Pancreas (tissue), 10 donors: ENCODE measurements around the gene ZNF256. TPM values are rescaled to one million over a fixed set of nuclear protein-coding genes. Genes with fewer than 3 reads are reported as not detected.
"Not testable (repeated sequence)": the region's sequence is repeated elsewhere in the genome, so short reads cannot be mapped to it uniquely, and the experiment has no call there.

Experiments
- ATAC-seq, 4 donors: fragments of 200-7000 bp; cut with Tn5 transposase; one replicate each; pipeline versions ENCODE4 v1.8.0 to v1.9.1; 2020; ENCODE audit warnings: mild to moderate bottlenecking in 4 of 4, moderate library complexity in 4 of 4
- DNase-seq, 6 donors: peaks; one replicate each; pipeline ENCODE4 v3.0.0-alpha.2; 2020
- FAIRE-seq: peaks from 2 replicates; lab custom pipeline; 2012; peaks lifted over from hg19 to GRCh38; lab: Jason Lieb, UNC
- H3K27ac ChIP-seq, 4 donors: fragments of 200-600 bp; sonication (generic); 1 replicate in 3 of 4; 2 replicates in 1 of 4; pipeline versions ENCODE4 v1.5.0 to v1.8.0; 2020
- H3K27me3 ChIP-seq, 4 donors: fragments of 200-600 bp; one replicate each; pipeline ENCODE4 v1.8.0; 2021
- H3K36me3 ChIP-seq, 3 donors: fragments of 200-600 bp; sonication (generic) in 1 of 3; one replicate each; pipeline versions ENCODE4 v1.5.0 to v1.8.0; 2020 to 2021
- H3K4me1 ChIP-seq, 3 donors: fragments of 200-600 bp; one replicate each; pipeline ENCODE4 v1.8.0; 2021
- H3K4me3 ChIP-seq, 4 donors: fragments of 200-600 bp; sonication (generic) in 2 of 4; one replicate each; pipeline versions ENCODE4 v1.5.0 to v1.8.0; 2020 to 2021
- H3K9me3 ChIP-seq, 4 donors: fragments of 200-600 bp; one replicate each; pipeline ENCODE4 v1.8.0; 2021
- CTCF ChIP-seq, 4 donors: fragments of 200-600 bp; sonication (generic) in 3 of 4; IDR thresholded peaks; one replicate each; pipeline versions ENCODE4 v1.5.0 to v1.8.0; 2021; ENCODE audit warnings: antibody characterized with exemption in 4 of 4
- WGBS, 2 donors: extraction: QIAGEN DNeasy Blood & Tissue Kit; methylation state at CpG; one replicate each; pipeline ENCODE4 v1.1.7; 2013; 5-methylcytosine and 5-hydroxymethylcytosine counted together
- intact Hi-C, 3 donors: fragments of 100-400 bp; cut with DNase I; formaldehyde crosslinking; loops; one replicate each; pipeline versions ENCODE4 v1.11.1 to v1.14.2; 2022
- polyA plus RNA-seq, 2 donors: library from polyadenylated mRNA; stranded (reverse); fragments of 200-250 nt; gene quantifications; one replicate each; pipeline ENCODE4 v1.2.3, GENCODE V29; 2013
- total RNA-seq, 6 donors: library from RNA; stranded (reverse); fragmentation: NEBNext Ultra II Directional in 4 of 6; extraction: Animal tissue kit (Norgen Biotek cat#: 25700) in 4 of 6; gene quantifications; one replicate each; pipeline versions ENCODE4 v1.2.1 to v1.2.4, GENCODE V29; 2021 to 2023
- donor health status: healthy with polysubstance abuse.
- donor health status: DM: no; HTN: no; CAD: no; lungs with moderate emphysema.
- donor health status: DM: no; HTN: no; CAD: no.
- donor health status: control.
- donor health status: control.
- donor health status: Bipolar disorder and iron deficiency.
- donor health status: DM: yes; HTN: yes; CAD: no.
- donor health status: DM: no; HTN: no; CAD: no.
- donor health status: DM: no; HTN: no; CAD: no.
- donor health status: DM: yes; HTN: yes; CAD: no.

The ZNF256 gene
- total and polyA plus RNA-seq, 8 donors = 0.95 to 2.6 (median 2.1) TPM

- 99% methylated on average over 4 of the region's 4 CpGs for WGBS, 2 donors
- Histone ChIP-seq H3K9me3 (peaks cover 0 to 5% (median 0%) of the 10 kb centered on the region in 4 donors), H3K27ac (no peak overlapping the region), H3K4me1 (no peaks in the 10 kb centered on the region), H3K36me3 (peaks cover 0 to 21% (median 2%) of the 10 kb centered on the region in 3 donors), H3K4me3 (no peak overlapping the region), H3K27me3 (no peaks in the 10 kb centered on the region)
- TF ChIP-seq CTCF (IDR thresholded peaks at IDR 0.05) = no peak
- FAIRE-seq (no peak), ATAC-seq (no peak), DNase-seq (no peak)
- intact Hi-C loops = no loop called here
Observed at GRCh38 chr19:57927587-57927986, 19.9 kb downstream of the ZNF256 start.

DNA sequence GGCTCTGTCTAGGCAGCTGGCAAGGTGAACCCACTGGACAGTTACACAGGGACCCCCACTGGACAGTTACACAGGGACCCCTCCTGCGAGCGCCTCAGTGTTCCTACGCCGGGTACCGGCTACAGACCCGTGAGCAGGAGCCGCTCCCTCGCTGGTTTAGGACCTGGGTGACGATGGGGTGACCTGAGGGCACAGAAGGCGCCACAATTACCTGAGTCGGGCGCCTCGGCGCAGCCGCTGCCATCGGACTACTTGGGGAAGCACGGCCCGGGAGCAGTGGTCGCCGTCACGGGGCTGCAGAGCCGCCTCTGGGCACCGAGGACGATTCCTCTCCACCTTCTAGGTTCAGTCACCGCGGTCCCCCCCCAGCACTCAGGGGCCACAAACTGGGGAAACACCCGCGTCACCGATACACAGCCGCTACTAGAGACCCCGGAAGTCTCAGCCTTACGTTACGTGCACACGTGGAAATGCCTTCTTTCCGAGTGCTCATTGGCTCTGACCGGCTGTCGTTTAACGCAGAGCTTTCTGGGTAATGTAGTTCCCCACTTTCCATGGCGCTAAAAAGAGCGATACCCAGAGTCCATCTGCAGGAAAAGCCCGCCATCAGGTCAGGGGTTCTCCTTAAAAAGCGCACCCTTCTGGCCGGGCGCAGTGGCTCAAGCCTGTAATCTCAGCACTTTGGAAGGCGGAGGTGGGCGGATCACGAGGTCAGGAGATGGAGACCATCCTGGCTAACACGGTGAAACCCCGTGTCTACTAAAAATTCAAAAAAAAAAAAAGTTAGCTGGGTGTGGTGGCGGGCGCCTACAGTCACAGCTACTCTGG lies 31.1 kb downstream of the ZNF256 start, which contains the start of gene ZNF417:
Gene ZNF417, minus strand, starts transcription at position 425 of the 828 bp plus-strand sequence. Its CDS starts 181 bp downstream, at position 244.
- H3K27ac ChIP-seq = peak within 1 kb of the TSS; percentile 39 to 61 (median 60)
- peak; percentile 99 to 100 (median 100) for ATAC-seq
- FAIRE-seq = peak; percentile 23

DNA sequence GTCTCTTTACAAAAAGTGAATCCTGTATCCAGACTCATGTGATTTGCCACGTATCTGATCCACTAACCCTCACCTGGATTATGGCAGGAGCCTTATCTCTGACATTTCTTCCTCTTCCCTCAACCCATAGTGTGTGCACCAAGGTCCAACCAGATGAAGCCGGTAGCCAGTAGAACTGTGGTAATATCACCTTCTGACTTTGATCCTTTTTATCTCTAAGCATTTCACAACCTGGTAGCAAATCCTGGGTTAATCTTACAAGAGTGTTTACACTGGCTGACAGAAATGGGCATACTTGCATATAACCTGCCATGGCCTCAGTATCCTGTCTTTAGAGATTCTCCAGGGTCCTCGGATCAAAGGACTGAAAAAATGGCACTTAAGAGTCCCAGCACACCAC lies 33.0 kb downstream of the ZNF256 start:
- 68 to 73% methylated on average over 3 of the region's 3 CpGs for WGBS, 2 donors
- Histone ChIP-seq H3K27me3 (no peaks in the 10 kb centered on the region), H3K36me3 (peaks cover 7 to 14% (median 11%) of the 10 kb centered on the region in 3 donors), H3K27ac (no peak overlapping the region), H3K4me1 (peaks cover 0 to 10% (median 5%) of the 10 kb centered on the region in 3 donors), H3K9me3 (no peaks in the 10 kb centered on the region), H3K4me3 (no peak overlapping the region)
- TF ChIP-seq CTCF (IDR thresholded peaks at IDR 0.05) = no peak
- intact Hi-C loops = no loop called here
- FAIRE-seq = no peak
- DNase-seq = no peak
- ATAC-seq = no peak

More for the DNA sequence above, 31.1 kb downstream of the ZNF256 start, which contains the start of gene ZNF417:
- peak within 1 kb of the TSS; percentile 68 to 92 (median 82) for H3K4me3 ChIP-seq
- H3K27me3 ChIP-seq, intact Hi-C loops, H3K9me3 ChIP-seq, H3K36me3 ChIP-seq: not testable (repeated sequence)
- H3K4me1 ChIP-seq = peaks cover 0 to 10% (median 5%) of the 10 kb centered on the region in 3 donors
- DNase-seq = peak; percentile 69 to 88 (median 80)
- 0 to 1% methylated on average over 48 to 51 of the region's 51 CpGs for WGBS, 2 donors

- Histone ChIP-seq H3K27me3 (no peaks in the 10 kb centered on the region), H3K4me1 (no peaks in the 10 kb centered on the region), H3K4me3 (no peak overlapping the region), H3K36me3 (peaks cover 7 to 22% (median 11%) of the 10 kb centered on the region in 3 donors), H3K9me3 (no peaks in the 10 kb centered on the region), H3K27ac (no peak overlapping the region)
- ATAC-seq = no peak
- no peak for TF ChIP-seq CTCF (IDR thresholded peaks at IDR 0.05)
- DNase-seq = no peak
- WGBS, 2 donors = 92 to 98% methylated on average over 3 of the region's 3 CpGs
- FAIRE-seq = no peak
- intact Hi-C loops = no loop called here
Observed at GRCh38 chr19:57907394-57907793, 40.1 kb downstream of the ZNF256 start.

DNA sequence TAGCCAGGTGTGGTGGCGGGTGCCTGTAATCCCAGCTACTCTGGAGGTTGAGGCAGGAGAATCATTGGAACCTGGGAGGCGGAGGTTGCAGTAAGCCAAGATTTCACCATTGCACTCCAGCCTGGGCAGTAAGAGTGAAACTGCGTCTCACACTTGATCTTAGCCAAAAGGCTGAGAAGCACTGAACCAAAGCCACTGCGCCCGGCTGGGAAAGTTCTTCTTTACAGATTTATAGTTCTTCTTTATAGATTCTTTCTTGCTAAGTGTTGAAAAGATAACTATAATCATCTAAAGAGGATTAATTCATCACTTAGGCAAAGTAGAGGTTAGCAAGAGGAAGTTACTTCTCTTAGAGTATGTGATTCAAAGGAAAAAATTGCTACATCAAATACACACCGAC lies 42.2 kb downstream of the ZNF256 start:
- DNase-seq (no peak), ATAC-seq (no peak), FAIRE-seq (no peak)
- no peak overlapping the region for H3K4me3 ChIP-seq
- no peaks in the 10 kb centered on the region for H3K9me3 ChIP-seq
- no peak for TF ChIP-seq CTCF (IDR thresholded peaks at IDR 0.05)
- H3K36me3 ChIP-seq = peaks cover 0 to 12% (median under 1%) of the 10 kb centered on the region in 3 donors
- WGBS, 2 donors = 96 to 98% methylated on average over 6 of the region's 6 CpGs
- intact Hi-C loops = no loop called here
- no peaks in the 10 kb centered on the region for H3K4me1 ChIP-seq
- no peaks in the 10 kb centered on the region for H3K27me3 ChIP-seq
- no peak overlapping the region for H3K27ac ChIP-seq
